GM18508 (cell line): ENCODE measurements around the gene OTOGL.
"Not testable (repeated sequence)": the region's sequence is repeated elsewhere in the genome, so short reads cannot be mapped to it uniquely, and the experiment has no call there.

Experiments used
- ATAC-seq: cut with Tn5 transposase; IDR thresholded peaks from one replicate; pipeline ENCODE4 v1.9.1; 2021; ENCODE audit warnings: moderate number of reproducible peaks; ENCODE audit not compliant: insufficient read depth, unreplicated experiment

Gene OTOGL

GRCh38 chr12:80099259-80099658 lies at the start of gene OTOGL:
OTOGL (plus strand) TSS chr12:80099537; CDS start chr12:80209432, 109,895 bp downstream.
- ATAC-seq, result no peak

- ATAC-seq, result no peak
Measured at GRCh38 chr12:80050236-80050635, 49.1 kb upstream of the OTOGL start.

GRCh38 chr12:80053051-80053790 lies 46.1 kb upstream of the OTOGL start:
- no peak for ATAC-seq

GRCh38 chr12:80056232-80056631 lies 43.1 kb upstream of the OTOGL start:
- ATAC-seq, result no peak

- no peak for ATAC-seq
Measured at GRCh38 chr12:80056845-80057244, 42.5 kb upstream of the OTOGL start.

- no peak for ATAC-seq
Measured at GRCh38 chr12:80058586-80058985, 40.8 kb upstream of the OTOGL start.

GRCh38 chr12:80059102-80059501 lies 40.2 kb upstream of the OTOGL start:
- ATAC-seq, result no peak

GRCh38 chr12:80059875-80060274 lies 39.5 kb upstream of the OTOGL start:
- no peak for ATAC-seq

- no peak for ATAC-seq
Measured at GRCh38 chr12:80064269-80064668, 35.1 kb upstream of the OTOGL start.

- ATAC-seq, result no peak
Measured at GRCh38 chr12:80064951-80065350, 34.4 kb upstream of the OTOGL start.

GRCh38 chr12:80068173-80068572 lies 31.2 kb upstream of the OTOGL start:
- ATAC-seq, result no peak

GRCh38 chr12:80083892-80084614 lies 15.3 kb upstream of the OTOGL start:
- ATAC-seq, result not testable (repeated sequence)

- ATAC-seq, result no peak
Measured at GRCh38 chr12:80086025-80086424, 13.3 kb upstream of the OTOGL start.

- ATAC-seq, result no peak
Measured at GRCh38 chr12:80087486-80088213, 11.7 kb upstream of the OTOGL start.

GRCh38 chr12:80100591-80100990 lies 1.3 kb downstream of the OTOGL start:
- no peak for ATAC-seq

GRCh38 chr12:80101126-80101525 lies 1.8 kb downstream of the OTOGL start:
- no peak for ATAC-seq

- ATAC-seq, result no peak
Measured at GRCh38 chr12:80107221-80107620, 7.9 kb downstream of the OTOGL start.

GRCh38 chr12:80116735-80117134 lies 17.4 kb downstream of the OTOGL start:
- ATAC-seq, result no peak

- no peak for ATAC-seq
Measured at GRCh38 chr12:80118565-80119324, 19.4 kb downstream of the OTOGL start.

- ATAC-seq, result no peak
Measured at GRCh38 chr12:80120994-80121393, 21.7 kb downstream of the OTOGL start.
